ENCODE results near the gene P3H3. TPM values are rescaled to one million over a fixed set of nuclear protein-coding genes. Genes with fewer than 3 reads are reported as not detected.

P3H3 gene
- polyA plus RNA-seq, 1 donor (not counting 4 experiments of a cell fraction or from before 2014, with no cell fraction given) = 3.9 TPM

- Histone ChIP-seq H2AFZ (ENCODE audit: control insufficient read depth, low read length) (peak overlapping the region; percentile 35), H3K27me3 (ENCODE audit: control insufficient read depth, extremely low read depth, insufficient read depth, low read length) (peaks cover 70% of the 10 kb centered on the region), H3K79me2 (ENCODE audit: control insufficient read depth, insufficient read depth, low read length) (no peaks in the 10 kb centered on the region), H3K4me1 (ENCODE audit: control insufficient read depth, extremely low read depth, insufficient read depth, low read length) (peaks cover 12% of the 10 kb centered on the region), H3K9ac (ENCODE audit: control insufficient read depth, extremely low read depth, insufficient read depth, low read length) (no peak overlapping the region), H3K36me3 (ENCODE audit: control insufficient read depth in 2 of 2, extremely low read depth in 1 of 2, insufficient read depth in 2 of 2, low read length in 2 of 2) (no peaks in the 10 kb centered on the region), H3K9me1 (ENCODE audit: control insufficient read depth, extremely low read depth, insufficient read depth, low read length) (no peaks in the 10 kb centered on the region), H3K4me3 (ENCODE audit: control insufficient read depth in 2 of 3, extremely low read depth in 1 of 3, insufficient read depth in 2 of 3, low read depth in 1 of 3, low read length in 3 of 3) (no peak overlapping the region), H3K27ac (ENCODE audit: control insufficient read depth, insufficient read depth, low read length) (no peak overlapping the region), H3K4me2 (ENCODE audit: control insufficient read depth, extremely low read depth, insufficient read depth, low read depth, low read length) (no peak overlapping the region), H3K9me3 (ENCODE audit: control insufficient read depth, low read depth, low read length) (no peaks in the 10 kb centered on the region), H4K20me1 (ENCODE audit: control insufficient read depth, extremely low read depth, insufficient read depth, low read length) (no peaks in the 10 kb centered on the region)
- FAIRE-seq (no peak), DNase-seq (ENCODE audit: low read depth, low spot score) (no peak)
- no peak for TF ChIP-seq CTCF (optimal IDR thresholded peaks at IDR 0.05 in 1 of 3, IDR thresholded peaks at IDR 0.05 in 1 of 3, conservative IDR thresholded peaks at IDR 0.05 in 1 of 3; ENCODE audit: extremely low read depth in 1 of 3, insufficient read depth in 2 of 3, low read length in 3 of 3)
- TF ChIP-seq EZH2 (IDR thresholded peaks at IDR 0.05; ENCODE audit: low read length) = no peak
- dilution Hi-C loops (cut with MboI; ENCODE audit: extremely low pct_ligation_motif_present, low sequenced_read_pairs) = no loop called here
Observed at GRCh38 chr12:6826734-6827436, 1.3 kb upstream of the P3H3 start.

- dilution Hi-C loops (cut with MboI; ENCODE audit: extremely low pct_ligation_motif_present, low sequenced_read_pairs) = no loop called here
- DNase-seq (ENCODE audit: low read depth, low spot score) (no peak), FAIRE-seq (peak; percentile 92)
- peaks cover 64% of the 10 kb centered on the region for H3K27me3 ChIP-seq (ENCODE audit: control insufficient read depth, extremely low read depth, insufficient read depth, low read length)
- H3K4me3 ChIP-seq (ENCODE audit: control insufficient read depth in 2 of 3, extremely low read depth in 1 of 3, insufficient read depth in 2 of 3, low read depth in 1 of 3, low read length in 3 of 3) = no peak overlapping the region
- H3K79me2 ChIP-seq (ENCODE audit: control insufficient read depth, insufficient read depth, low read length) = no peaks in the 10 kb centered on the region
- H4K20me1 ChIP-seq (ENCODE audit: control insufficient read depth, extremely low read depth, insufficient read depth, low read length) = no peaks in the 10 kb centered on the region
- H2AFZ ChIP-seq (ENCODE audit: control insufficient read depth, low read length) = peak overlapping the region; percentile 35
- TF ChIP-seq EZH2 (IDR thresholded peaks at IDR 0.05; ENCODE audit: low read length) = no peak
- no peak for TF ChIP-seq CTCF (optimal IDR thresholded peaks at IDR 0.05 in 1 of 3, IDR thresholded peaks at IDR 0.05 in 1 of 3, conservative IDR thresholded peaks at IDR 0.05 in 1 of 3; ENCODE audit: extremely low read depth in 1 of 3, insufficient read depth in 2 of 3, low read length in 3 of 3)
- no peak overlapping the region for H3K27ac ChIP-seq (ENCODE audit: control insufficient read depth, insufficient read depth, low read length)
- H3K9me3 ChIP-seq (ENCODE audit: control insufficient read depth, low read depth, low read length) = no peaks in the 10 kb centered on the region
- H3K4me2 ChIP-seq (ENCODE audit: control insufficient read depth, extremely low read depth, insufficient read depth, low read depth, low read length) = no peak overlapping the region
- no peak overlapping the region for H3K9ac ChIP-seq (ENCODE audit: control insufficient read depth, extremely low read depth, insufficient read depth, low read length)
- H3K4me1 ChIP-seq (ENCODE audit: control insufficient read depth, extremely low read depth, insufficient read depth, low read length) = peaks cover 12% of the 10 kb centered on the region
- H3K9me1 ChIP-seq (ENCODE audit: control insufficient read depth, extremely low read depth, insufficient read depth, low read length) = no peaks in the 10 kb centered on the region
- H3K36me3 ChIP-seq (ENCODE audit: control insufficient read depth in 2 of 2, extremely low read depth in 1 of 2, insufficient read depth in 2 of 2, low read length in 2 of 2) = no peaks in the 10 kb centered on the region
Observed at GRCh38 chr12:6827437-6827911, 733 bp upstream of the P3H3 start.

Data from keratinocyte (primary cell).